Gastroesophageal sphincter (tissue), 3 donors: ENCODE results near the gene ADORA1.

Experiments used
- EP300 ChIP-seq: sonication (generic); formaldehyde crosslinking; IDR thresholded peaks from one replicate; pipeline ENCODE4 v1.6.1; 2017; ENCODE audit warnings: antibody characterized with exemption, mild to moderate bottlenecking
- POLR2A ChIP-seq, 2 donors: fragments of 450-650 bp; IDR thresholded peaks; one replicate each; pipeline ENCODE4 v1.6.1; 2017; ENCODE audit warnings: antibody characterized with exemption in 2 of 2, mild to moderate bottlenecking in 2 of 2, moderate library complexity in 1 of 2
- POLR2AphosphoS5 ChIP-seq: sonication (generic); formaldehyde crosslinking; IDR thresholded peaks from one replicate; pipeline ENCODE4 v1.6.1; 2017; ENCODE audit warnings: antibody characterized with exemption
- TF ChIP-seq, protein P1 (sequence below), 4 experiments: fragments of 200-600 bp in 2 of 4; fragments of 450-650 bp in 2 of 4; sonication (generic) in 1 of 4; IDR thresholded peaks; one replicate each; pipeline ENCODE4 v1.5.1; 2017 to 2019; ENCODE audit warnings: antibody characterized with exemption in 4 of 4, mild to moderate bottlenecking in 2 of 4, moderate library complexity in 2 of 4

DNA sequence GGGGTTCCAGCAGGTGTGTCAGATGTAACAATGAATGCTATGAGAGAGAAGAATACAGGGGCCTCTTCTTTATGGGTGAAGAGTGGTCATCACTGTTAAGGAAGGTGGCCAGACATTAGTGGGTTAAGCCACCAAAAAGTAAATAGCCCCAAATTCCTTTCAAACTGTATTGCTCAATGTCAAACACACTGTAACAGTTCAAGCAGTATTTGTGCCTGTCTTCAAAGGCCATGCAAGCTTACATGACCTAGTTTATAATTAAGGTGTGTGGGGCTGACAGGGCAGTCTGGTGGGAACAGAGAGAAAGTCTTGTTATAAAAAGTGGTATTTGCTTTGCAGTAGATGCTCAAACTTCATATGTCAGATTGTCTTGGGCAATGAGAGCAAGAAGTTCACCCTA is 83.5 kb downstream of the ADORA1 start:
- TF ChIP-seq, protein P1, sequence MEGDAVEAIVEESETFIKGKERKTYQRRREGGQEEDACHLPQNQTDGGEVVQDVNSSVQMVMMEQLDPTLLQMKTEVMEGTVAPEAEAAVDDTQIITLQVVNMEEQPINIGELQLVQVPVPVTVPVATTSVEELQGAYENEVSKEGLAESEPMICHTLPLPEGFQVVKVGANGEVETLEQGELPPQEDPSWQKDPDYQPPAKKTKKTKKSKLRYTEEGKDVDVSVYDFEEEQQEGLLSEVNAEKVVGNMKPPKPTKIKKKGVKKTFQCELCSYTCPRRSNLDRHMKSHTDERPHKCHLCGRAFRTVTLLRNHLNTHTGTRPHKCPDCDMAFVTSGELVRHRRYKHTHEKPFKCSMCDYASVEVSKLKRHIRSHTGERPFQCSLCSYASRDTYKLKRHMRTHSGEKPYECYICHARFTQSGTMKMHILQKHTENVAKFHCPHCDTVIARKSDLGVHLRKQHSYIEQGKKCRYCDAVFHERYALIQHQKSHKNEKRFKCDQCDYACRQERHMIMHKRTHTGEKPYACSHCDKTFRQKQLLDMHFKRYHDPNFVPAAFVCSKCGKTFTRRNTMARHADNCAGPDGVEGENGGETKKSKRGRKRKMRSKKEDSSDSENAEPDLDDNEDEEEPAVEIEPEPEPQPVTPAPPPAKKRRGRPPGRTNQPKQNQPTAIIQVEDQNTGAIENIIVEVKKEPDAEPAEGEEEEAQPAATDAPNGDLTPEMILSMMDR (IDR thresholded peaks at IDR 0.05): no peak
- no peak for TF ChIP-seq POLR2A (IDR thresholded peaks at IDR 0.05)
- TF ChIP-seq POLR2AphosphoS5: no peak
- no peak for TF ChIP-seq EP300
